Measurements from ENCODE around the gene EOLA1.
"Not testable (repeated sequence)": the region's sequence is repeated elsewhere in the genome, so short reads cannot be mapped to it uniquely, and the experiment has no call there.

Gene EOLA1

GRCh38 chrX:149545545-149546543 is 5.0 kb downstream of the EOLA1 start:
- not testable (repeated sequence) for H3K23ac ChIP-seq (ENCODE audit: low read length); H3K9ac ChIP-seq (ENCODE audit: low read length); H3K4me3 ChIP-seq (ENCODE audit: low read depth, low read length); H4K91ac ChIP-seq (ENCODE audit: low read depth, low read length); H3K4me2 ChIP-seq (ENCODE audit: low read length); H4K8ac ChIP-seq (ENCODE audit: low read depth, low read length); H3K27me3 ChIP-seq (ENCODE audit: insufficient read depth, low read length); H3K36me3 ChIP-seq (ENCODE audit: control insufficient read depth in 1 of 2, insufficient read depth in 2 of 2, low read length in 2 of 2); H3K9me3 ChIP-seq (ENCODE audit: insufficient read depth, low read depth, low read length); H3K4me1 ChIP-seq (ENCODE audit: control insufficient read depth in 1 of 2, insufficient read depth in 2 of 2, low read length in 2 of 2); H2BK120ac ChIP-seq (ENCODE audit: insufficient read depth, low read length, poor library complexity); H2BK12ac ChIP-seq (ENCODE audit: low read length); H3K14ac ChIP-seq (ENCODE audit: low read length); H3K18ac ChIP-seq (ENCODE audit: low read length); H3K79me1 ChIP-seq (ENCODE audit: low read length); H3K79me2 ChIP-seq (ENCODE audit: control insufficient read depth, insufficient read depth, low read length, poor library complexity); H3K27ac ChIP-seq (ENCODE audit: low read depth, low read length); H2AK5ac ChIP-seq (ENCODE audit: low read length); H3K4ac ChIP-seq (ENCODE audit: low read depth, low read length); H2BK5ac ChIP-seq (ENCODE audit: low read depth, low read length, poor library complexity)
- no CpG with 5 or more reads among the region's 29 CpGs for WGBS (ENCODE audit: extremely low coverage, insufficient coverage, insufficient read length)
- peak overlapping the region; percentile 28 for H2AFZ ChIP-seq (ENCODE audit: insufficient read depth, low read length, poor library complexity)
- H4K12ac ChIP-seq (ENCODE audit: low read depth, low read length) = peak overlapping the region; percentile 62
- DNase-seq = peak; percentile 25 to 50

GRCh38 chrX:149546962-149547361 is 6.2 kb downstream of the EOLA1 start:
- not testable (repeated sequence) for H3K79me2 ChIP-seq (ENCODE audit: control insufficient read depth, insufficient read depth, low read length, poor library complexity); H3K18ac ChIP-seq (ENCODE audit: low read length); H3K4me2 ChIP-seq (ENCODE audit: low read length); H4K12ac ChIP-seq (ENCODE audit: low read depth, low read length); H2BK12ac ChIP-seq (ENCODE audit: low read length); H3K27ac ChIP-seq (ENCODE audit: low read depth, low read length); H4K8ac ChIP-seq (ENCODE audit: low read depth, low read length); H3K27me3 ChIP-seq (ENCODE audit: insufficient read depth, low read length); H2AK5ac ChIP-seq (ENCODE audit: low read length); H3K79me1 ChIP-seq (ENCODE audit: low read length); DNase-seq; H3K9ac ChIP-seq (ENCODE audit: low read length); H2AFZ ChIP-seq (ENCODE audit: insufficient read depth, low read length, poor library complexity); H3K9me3 ChIP-seq (ENCODE audit: insufficient read depth, low read depth, low read length); H2BK5ac ChIP-seq (ENCODE audit: low read depth, low read length, poor library complexity); H3K14ac ChIP-seq (ENCODE audit: low read length); H2BK120ac ChIP-seq (ENCODE audit: insufficient read depth, low read length, poor library complexity); H4K91ac ChIP-seq (ENCODE audit: low read depth, low read length); H3K4me3 ChIP-seq (ENCODE audit: low read depth, low read length); H3K4me1 ChIP-seq (ENCODE audit: control insufficient read depth in 1 of 2, insufficient read depth in 2 of 2, low read length in 2 of 2); H3K36me3 ChIP-seq (ENCODE audit: control insufficient read depth in 1 of 2, insufficient read depth in 2 of 2, low read length in 2 of 2); H3K23ac ChIP-seq (ENCODE audit: low read length); H3K4ac ChIP-seq (ENCODE audit: low read depth, low read length)
- WGBS (ENCODE audit: extremely low coverage, insufficient coverage, insufficient read length) = no CpG with 5 or more reads among the region's 1 CpG

- not testable (repeated sequence) for H2AK5ac ChIP-seq (ENCODE audit: low read length); H3K18ac ChIP-seq (ENCODE audit: low read length); DNase-seq; H3K23ac ChIP-seq (ENCODE audit: low read length); H3K9ac ChIP-seq (ENCODE audit: low read length); H3K27ac ChIP-seq (ENCODE audit: low read depth, low read length); H3K36me3 ChIP-seq (ENCODE audit: control insufficient read depth in 1 of 2, insufficient read depth in 2 of 2, low read length in 2 of 2); H3K9me3 ChIP-seq (ENCODE audit: insufficient read depth, low read depth, low read length); H3K14ac ChIP-seq (ENCODE audit: low read length); H3K4me2 ChIP-seq (ENCODE audit: low read length); H4K91ac ChIP-seq (ENCODE audit: low read depth, low read length); H3K79me2 ChIP-seq (ENCODE audit: control insufficient read depth, insufficient read depth, low read length, poor library complexity); H3K4me1 ChIP-seq (ENCODE audit: control insufficient read depth in 1 of 2, insufficient read depth in 2 of 2, low read length in 2 of 2); H3K27me3 ChIP-seq (ENCODE audit: insufficient read depth, low read length); H2AFZ ChIP-seq (ENCODE audit: insufficient read depth, low read length, poor library complexity); H4K12ac ChIP-seq (ENCODE audit: low read depth, low read length); H4K8ac ChIP-seq (ENCODE audit: low read depth, low read length); H3K4me3 ChIP-seq (ENCODE audit: low read depth, low read length); H2BK120ac ChIP-seq (ENCODE audit: insufficient read depth, low read length, poor library complexity); H3K79me1 ChIP-seq (ENCODE audit: low read length); H3K4ac ChIP-seq (ENCODE audit: low read depth, low read length); H2BK12ac ChIP-seq (ENCODE audit: low read length); H2BK5ac ChIP-seq (ENCODE audit: low read depth, low read length, poor library complexity)
- no CpG with 5 or more reads among the region's 3 CpGs for WGBS (ENCODE audit: extremely low coverage, insufficient coverage, insufficient read length)
These were observed 7.0 kb downstream of the EOLA1 start for GRCh38 chrX:149547782-149548181.

GRCh38 chrX:149549701-149550100 is 8.9 kb downstream of the EOLA1 start, which contains the start of gene HSFX3:
Gene HSFX3, minus strand, starts transcription at chrX:149549924. Its CDS starts 72 bp downstream, at chrX:149549852.
- H3K36me3 ChIP-seq (ENCODE audit: control insufficient read depth in 1 of 2, insufficient read depth in 2 of 2, low read length in 2 of 2); H3K4me1 ChIP-seq (ENCODE audit: control insufficient read depth in 1 of 2, insufficient read depth in 2 of 2, low read length in 2 of 2); H3K9ac ChIP-seq (ENCODE audit: low read length); H3K18ac ChIP-seq (ENCODE audit: low read length); H2BK5ac ChIP-seq (ENCODE audit: low read depth, low read length, poor library complexity); H3K4ac ChIP-seq (ENCODE audit: low read depth, low read length); H3K4me2 ChIP-seq (ENCODE audit: low read length); H4K8ac ChIP-seq (ENCODE audit: low read depth, low read length); H3K27ac ChIP-seq (ENCODE audit: low read depth, low read length); H3K79me2 ChIP-seq (ENCODE audit: control insufficient read depth, insufficient read depth, low read length, poor library complexity); H3K9me3 ChIP-seq (ENCODE audit: insufficient read depth, low read depth, low read length); H3K27me3 ChIP-seq (ENCODE audit: insufficient read depth, low read length); H3K79me1 ChIP-seq (ENCODE audit: low read length); H3K14ac ChIP-seq (ENCODE audit: low read length); DNase-seq; H3K4me3 ChIP-seq (ENCODE audit: low read depth, low read length); H4K12ac ChIP-seq (ENCODE audit: low read depth, low read length); H4K91ac ChIP-seq (ENCODE audit: low read depth, low read length); H2BK12ac ChIP-seq (ENCODE audit: low read length); H3K23ac ChIP-seq (ENCODE audit: low read length); H2AK5ac ChIP-seq (ENCODE audit: low read length); H2AFZ ChIP-seq (ENCODE audit: insufficient read depth, low read length, poor library complexity); H2BK120ac ChIP-seq (ENCODE audit: insufficient read depth, low read length, poor library complexity): not testable (repeated sequence)
- WGBS (ENCODE audit: extremely low coverage, insufficient coverage, insufficient read length) = no CpG with 5 or more reads among the region's 6 CpGs
